H4 (cell line): ENCODE results near the gene EPAS1. TPM values are rescaled to one million over a fixed set of nuclear protein-coding genes. Genes with fewer than 3 reads are reported as not detected.

ENCODE experiments used
- DNase-seq: peaks from one replicate; pipeline ENCODE4 v3.0.0-alpha.2; 2015; ENCODE audit warnings: low spot score
- total RNA-seq: library from RNA; depleted of rRNA; stranded (reverse); fragments of >200 nt; shearing (Covaris generic); gene quantifications from 2 replicates; pipeline ENCODE4 v1.2.3, GENCODE V29; 2014

Gene EPAS1
- total RNA-seq, 1 experiment from 2014 or later: 31.6 TPM

DNA sequence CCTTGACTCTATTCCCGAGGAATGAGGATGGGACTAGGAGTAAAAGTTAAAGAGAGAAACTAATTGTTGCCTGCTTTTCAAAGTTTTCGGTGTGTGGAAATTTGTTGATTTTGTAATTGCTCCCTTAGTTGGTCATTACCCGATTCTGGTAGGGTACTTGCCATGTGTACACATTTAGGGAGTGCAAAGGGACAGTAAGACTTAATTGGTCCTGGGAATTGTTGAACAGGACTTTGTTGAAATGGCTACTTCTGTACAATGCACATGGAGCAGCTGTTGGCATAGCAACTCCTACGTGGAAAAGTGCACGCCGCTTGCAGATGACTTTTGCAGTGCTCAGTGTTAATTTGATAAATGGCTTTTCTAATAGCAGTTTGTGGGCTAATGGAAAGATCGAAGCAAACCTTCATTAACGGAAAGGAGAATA, 22.9 kb downstream of the EPAS1 start:
- no peak for DNase-seq

GRCh38 chr2:46323730-46324129, 26.5 kb downstream of the EPAS1 start:
- peak; percentile 39 for DNase-seq

GRCh38 chr2:46325182-46325928, 28.1 kb downstream of the EPAS1 start:
- no peak for DNase-seq

GRCh38 chr2:46326231-46326980, 29.2 kb downstream of the EPAS1 start:
- no peak for DNase-seq

GRCh38 chr2:46327627-46328026, 30.4 kb downstream of the EPAS1 start:
- no peak for DNase-seq

GRCh38 chr2:46328291-46328690, 31.1 kb downstream of the EPAS1 start:
- DNase-seq: no peak

GRCh38 chr2:46328829-46329228, 31.6 kb downstream of the EPAS1 start:
- DNase-seq: no peak

DNA sequence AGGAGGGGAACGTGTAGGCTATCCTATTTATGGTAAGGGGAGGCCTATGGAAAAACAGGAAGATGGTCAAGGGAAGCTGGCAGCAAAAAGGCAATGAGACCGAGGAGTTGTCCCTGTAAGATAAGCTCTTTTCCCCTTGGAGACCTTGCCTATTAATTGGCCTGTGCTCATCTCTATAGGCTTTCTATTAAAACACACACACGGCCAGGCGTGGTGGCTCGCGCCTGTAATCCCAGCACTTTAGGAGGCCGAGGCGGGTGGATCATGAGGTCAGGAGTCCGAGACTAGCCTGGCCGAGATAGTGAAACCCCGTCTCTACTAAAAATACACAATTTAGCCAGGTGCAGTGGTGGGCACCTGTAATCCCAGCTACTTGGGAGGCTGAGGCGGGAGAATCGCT, 32.1 kb downstream of the EPAS1 start:
- no peak for DNase-seq

DNA sequence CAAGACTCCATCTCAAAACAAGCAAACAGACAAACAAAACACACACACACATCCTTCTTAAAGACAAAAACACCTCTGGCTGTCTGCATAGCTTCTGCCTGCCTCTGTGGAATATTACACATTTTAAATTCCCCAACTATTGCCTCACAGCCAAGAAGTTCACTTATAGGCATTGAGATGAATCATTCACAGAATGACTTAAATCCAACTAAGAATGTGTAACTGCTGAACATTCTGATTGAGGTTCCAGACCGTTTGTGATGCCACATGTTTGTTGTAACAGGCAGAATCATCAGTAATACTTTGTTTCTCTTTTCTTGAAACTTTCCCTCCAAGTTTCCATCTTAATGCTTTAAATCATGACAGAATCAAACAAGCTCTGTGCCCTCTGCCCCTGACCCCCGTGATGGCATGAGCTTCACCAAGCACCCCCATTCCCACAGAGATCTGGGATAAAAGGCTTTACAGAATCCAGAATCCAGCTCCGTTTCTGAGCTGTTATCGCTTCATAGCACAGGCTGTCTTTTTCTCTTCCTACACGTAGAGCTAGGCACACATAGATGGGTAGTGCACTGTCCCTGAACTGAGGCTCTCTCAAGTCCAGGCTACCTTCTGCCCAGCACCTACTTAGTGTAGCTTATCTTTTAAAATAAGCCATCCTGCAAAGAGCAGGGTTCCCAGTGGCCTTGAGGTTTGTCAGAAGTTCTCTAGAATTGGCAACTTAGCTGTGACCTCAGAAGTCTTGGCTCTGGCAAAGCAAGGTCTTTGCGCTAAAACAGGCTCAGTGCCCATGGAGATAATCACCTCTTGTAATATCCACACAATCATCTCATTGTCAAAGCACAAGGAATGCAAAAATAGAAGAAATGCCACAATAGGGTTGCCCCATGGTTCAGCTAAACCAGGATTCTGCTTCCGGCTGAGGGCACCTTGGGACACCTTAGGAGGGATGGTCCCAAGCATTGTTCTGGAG, 32.9 kb downstream of the EPAS1 start:
- DNase-seq: peak; percentile 58

- no peak for DNase-seq
Observed at GRCh38 chr2:46331109-46331766, 34.0 kb downstream of the EPAS1 start.

GRCh38 chr2:46332686-46333281, 35.6 kb downstream of the EPAS1 start:
- DNase-seq: no peak

DNA sequence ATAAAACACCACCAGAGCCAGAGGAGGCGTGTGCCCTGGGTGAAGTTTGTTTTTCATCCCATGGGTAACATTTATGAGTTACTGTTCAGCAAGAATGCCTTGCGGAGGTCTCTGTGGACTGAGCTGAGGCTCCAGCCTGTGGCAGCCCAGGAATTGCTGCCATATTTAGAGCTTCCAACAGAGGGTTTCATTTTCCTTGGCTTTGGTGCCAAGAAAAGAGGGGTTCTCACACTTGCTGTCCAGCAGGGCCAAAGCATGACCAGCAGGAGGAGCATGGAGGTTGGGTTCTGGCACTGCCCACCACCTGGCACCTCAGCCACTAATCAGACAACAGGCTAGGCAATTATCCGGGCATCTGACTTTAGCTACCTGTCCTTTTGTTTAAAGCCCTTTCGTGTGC, 36.7 kb downstream of the EPAS1 start:
- no peak for DNase-seq

DNA sequence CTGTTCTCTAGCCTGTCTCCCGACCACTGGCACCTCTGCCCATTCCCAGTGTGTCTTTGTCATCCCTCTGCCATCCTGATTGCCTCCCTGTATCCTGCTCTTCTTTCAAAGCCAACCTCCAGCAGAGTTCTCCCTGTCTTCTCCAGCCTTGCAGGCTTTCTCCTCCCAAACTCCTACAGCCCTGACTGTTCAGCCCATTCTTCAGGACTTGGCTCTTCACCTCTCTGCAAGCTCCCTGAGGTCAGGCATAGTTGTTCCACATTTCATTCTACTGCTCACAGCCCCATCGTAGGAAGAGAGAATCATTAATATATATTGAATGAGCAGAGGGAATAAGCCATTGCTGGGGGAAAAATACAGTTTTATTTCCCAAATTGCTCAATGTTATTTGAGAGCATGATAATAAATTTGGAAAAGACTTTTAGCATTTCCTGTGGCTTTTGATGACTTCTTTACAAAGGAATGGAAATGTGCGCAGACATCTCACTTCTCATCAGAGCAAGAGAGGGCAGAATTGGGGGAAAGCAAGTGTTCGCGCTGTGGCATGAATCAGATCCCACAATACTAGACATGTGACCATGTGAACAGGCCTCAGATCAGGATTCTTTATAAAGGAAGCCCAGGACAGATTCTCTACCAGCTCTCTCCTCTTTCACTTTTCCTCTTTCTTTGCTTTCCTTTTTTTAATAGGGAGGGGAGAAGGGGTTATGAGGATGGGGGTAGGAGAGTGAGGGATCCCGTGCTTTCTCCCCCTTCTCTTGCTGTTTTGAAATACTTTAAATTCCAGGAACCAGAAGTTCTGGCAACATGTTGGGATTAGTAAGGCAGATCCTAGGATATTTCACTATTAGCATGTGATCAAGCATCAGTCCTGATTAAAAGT, 37.4 kb downstream of the EPAS1 start:
- no peak for DNase-seq

DNA sequence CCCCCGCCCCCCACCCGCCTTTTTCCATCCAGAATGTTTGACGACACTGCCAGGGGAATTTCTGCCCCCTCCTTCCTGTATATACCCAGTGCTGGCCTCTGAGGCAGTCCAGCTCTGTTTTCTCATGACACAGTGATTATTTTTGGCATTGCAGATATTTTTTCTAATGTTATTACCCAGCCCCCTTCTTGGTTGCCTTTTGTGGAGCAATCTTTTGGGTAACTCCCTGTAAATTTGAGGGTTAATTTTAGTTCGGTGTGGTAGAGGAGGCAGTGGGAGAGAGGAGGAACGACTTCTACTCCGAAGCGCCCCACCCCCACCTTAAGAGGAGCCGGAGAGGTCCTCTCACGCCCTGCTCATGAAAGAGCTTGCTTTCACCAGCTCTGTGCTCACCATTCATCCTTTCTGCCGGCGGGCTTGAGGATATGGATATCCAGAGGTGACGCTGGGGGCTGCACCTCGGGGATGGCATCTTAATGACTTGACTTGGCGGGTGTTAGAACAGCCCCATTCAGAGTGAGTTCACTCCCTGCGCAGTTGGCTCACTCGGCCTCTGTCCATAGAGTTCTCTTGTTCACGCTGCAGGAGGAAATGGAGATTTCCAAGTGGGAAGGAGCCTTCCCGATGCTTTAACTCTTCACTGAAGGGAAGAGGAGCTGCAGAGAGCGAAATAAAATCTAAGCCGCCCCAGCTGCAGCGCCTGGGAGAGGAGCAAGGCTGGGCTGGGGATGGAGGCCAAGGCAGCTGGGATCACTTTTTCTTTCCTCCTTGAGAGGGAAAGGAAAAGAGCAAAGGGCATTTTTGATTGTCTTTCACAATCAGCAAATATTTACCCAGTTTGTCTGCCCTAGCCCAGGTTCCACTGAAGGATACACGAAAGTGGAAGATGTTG, 38.4 kb downstream of the EPAS1 start:
- no peak for DNase-seq

DNA sequence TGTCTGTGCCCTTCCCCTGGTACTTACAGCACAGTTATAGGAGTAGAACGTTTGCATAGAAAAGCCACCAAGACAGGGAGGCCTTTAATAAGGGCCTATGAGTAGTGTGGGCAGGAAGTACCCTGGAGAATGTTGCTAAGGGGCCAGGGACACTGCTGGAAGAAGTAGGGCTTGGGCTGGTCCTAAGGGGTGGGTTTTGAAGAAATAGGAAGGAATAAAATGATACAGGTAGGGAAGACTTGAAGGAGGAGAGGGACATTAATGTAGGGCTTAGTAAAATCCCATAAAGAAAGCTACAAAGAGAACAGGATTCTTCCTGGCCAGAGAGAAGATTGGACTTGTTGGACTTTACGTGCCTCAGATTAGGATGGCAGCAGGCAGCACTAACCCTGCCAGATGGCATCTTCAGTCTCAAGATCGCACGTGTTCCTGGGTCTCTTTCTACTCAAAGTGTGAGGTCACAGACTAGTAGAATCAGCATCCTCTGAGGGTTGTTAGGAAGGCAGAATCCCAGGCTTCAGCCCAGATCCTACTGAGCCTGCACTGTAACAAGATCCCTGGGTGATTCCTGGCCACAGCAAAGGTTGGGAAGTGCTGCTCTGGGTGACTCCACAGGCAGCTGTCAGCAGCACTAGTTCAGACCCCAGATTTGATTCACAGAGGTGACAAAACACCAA, 39.2 kb downstream of the EPAS1 start:
- no peak for DNase-seq

DNA sequence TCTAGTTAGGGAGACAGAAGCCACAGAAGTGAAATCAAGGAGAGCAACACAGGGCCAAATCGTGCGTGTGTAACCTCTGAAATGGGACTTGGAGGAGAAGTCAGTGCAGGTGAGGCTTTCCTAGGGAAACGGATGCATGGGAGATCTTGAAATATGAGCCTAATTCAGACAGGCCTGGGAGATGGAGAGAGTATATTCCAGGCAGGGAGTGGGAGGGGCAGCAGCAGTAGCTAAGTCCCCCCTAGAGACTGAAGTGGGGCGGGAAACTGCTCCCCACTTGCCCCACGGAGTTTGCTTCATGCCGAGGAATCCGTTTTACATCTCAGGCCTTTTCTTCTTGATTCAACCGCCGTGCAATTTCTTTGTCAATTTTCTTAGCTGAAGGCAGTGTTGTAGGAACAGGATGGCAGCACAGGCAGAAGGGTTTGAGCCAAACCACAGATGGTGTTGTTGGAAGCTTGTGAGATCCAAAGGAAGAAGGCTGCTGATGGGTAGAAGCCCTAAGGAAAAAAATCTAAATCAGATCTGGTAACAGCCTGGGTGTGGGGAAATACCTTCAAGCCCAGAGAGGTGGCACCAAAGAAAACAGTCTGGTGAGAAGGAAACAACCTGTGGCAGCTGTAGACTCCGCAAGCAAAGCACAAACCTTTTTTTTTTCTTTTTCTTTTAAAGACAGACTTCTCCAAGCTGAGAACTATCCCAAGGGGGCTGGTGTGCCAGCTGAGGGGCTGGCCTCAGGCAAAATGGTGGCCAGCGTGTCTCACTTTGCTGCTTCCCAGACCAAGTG, 40.2 kb downstream of the EPAS1 start:
- no peak for DNase-seq

- no peak for DNase-seq
Observed at GRCh38 chr2:46338674-46339073, 41.5 kb downstream of the EPAS1 start.

GRCh38 chr2:46339200-46339599, 42.0 kb downstream of the EPAS1 start:
- no peak for DNase-seq
